GM12891 (cell line): ENCODE measurements around the gene MRGPRG.

Experiments
- DNase-seq: peaks from one replicate; pipeline ENCODE4 v3.0.0; 2011; ENCODE audit warnings: low spot score; ENCODE audit not compliant: insufficient read length
- FAIRE-seq: peaks from 2 replicates; lab custom pipeline; 2011; peaks lifted over from hg19 to GRCh38; lab: Jason Lieb, UNC
- PAX5 ChIP-seq: IDR thresholded peaks from 2 replicates; pipeline ENCODE4 v1.6.1; 2011; ENCODE audit warnings: low read length, moderate library complexity, mild to moderate bottlenecking; ENCODE audit not compliant: insufficient read depth, severe bottlenecking
- POLR2A ChIP-seq: IDR thresholded peaks from 2 replicates; pipeline ENCODE4 v1.6.1; 2011; ENCODE audit warnings: low read depth, low read length, control low read depth
- POLR2AphosphoS5 ChIP-seq: IDR thresholded peaks from 2 replicates; pipeline ENCODE4 v1.6.1; 2011; ENCODE audit warnings: low read depth, low read length, control low read depth
- POU2F2 ChIP-seq: IDR thresholded peaks from 2 replicates; pipeline ENCODE4 v1.6.1; 2011; ENCODE audit warnings: low read depth, mild to moderate bottlenecking, control low read depth, low read length, moderate library complexity
- SPI1 ChIP-seq: IDR thresholded peaks from 2 replicates; pipeline ENCODE4 v1.6.1; 2011; ENCODE audit warnings: low read depth, low read length, control low read depth
- TAF1 ChIP-seq: IDR thresholded peaks from 2 replicates; pipeline ENCODE4 v1.6.1; 2011; ENCODE audit warnings: low read depth, low read length, control low read depth

Gene MRGPRG

GRCh38 chr11:3225826-3226750 is 7.5 kb upstream of the MRGPRG start:
- FAIRE-seq (no peak), DNase-seq (no peak)
- TF ChIP-seq PAX5 (no peak), SPI1 (no peak), POLR2AphosphoS5 (no peak), POLR2A (no peak), POU2F2 (no peak), TAF1 (no peak)

- TF ChIP-seq SPI1 (no peak), POLR2AphosphoS5 (no peak), POLR2A (no peak), POU2F2 (no peak), PAX5 (no peak), TAF1 (no peak)
- FAIRE-seq (no peak), DNase-seq (no peak)
Measured at GRCh38 chr11:3225159-3225758, 6.6 kb upstream of the MRGPRG start.

- TF ChIP-seq POLR2A (no peak), POLR2AphosphoS5 (no peak)
- FAIRE-seq (no peak), DNase-seq (no peak)
Measured at GRCh38 chr11:3224401-3225057, 5.9 kb upstream of the MRGPRG start.

- TF ChIP-seq POLR2AphosphoS5 = no peak
- TF ChIP-seq POLR2A = no peak
- no peak for TF ChIP-seq POU2F2
- DNase-seq (no peak), FAIRE-seq (no peak)
Measured at GRCh38 chr11:3223932-3224381, 5.3 kb upstream of the MRGPRG start.

- DNase-seq (no peak), FAIRE-seq (no peak)
- no peak for TF ChIP-seq TAF1
Measured at GRCh38 chr11:3222941-3223915, 4.6 kb upstream of the MRGPRG start.

- FAIRE-seq (no peak), DNase-seq (no peak)
- TF ChIP-seq POLR2AphosphoS5 (no peak), PAX5 (no peak), POU2F2 (no peak), POLR2A (no peak)
Measured at GRCh38 chr11:3222003-3222855, 3.6 kb upstream of the MRGPRG start.

GRCh38 chr11:3221408-3222002 is 2.9 kb upstream of the MRGPRG start:
- DNase-seq (no peak), FAIRE-seq (no peak)
- TF ChIP-seq POLR2A (no peak), POLR2AphosphoS5 (no peak)

GRCh38 chr11:3220521-3221407 is 2.2 kb upstream of the MRGPRG start:
- DNase-seq = no peak
- TF ChIP-seq POLR2AphosphoS5 (no peak), TAF1 (no peak), SPI1 (no peak), POU2F2 (no peak), POLR2A (no peak), PAX5 (no peak)
- FAIRE-seq = no peak

- DNase-seq (no peak), FAIRE-seq (no peak)
- TF ChIP-seq PAX5 (no peak), POLR2AphosphoS5 (no peak), SPI1 (no peak), POLR2A (no peak)
Measured at GRCh38 chr11:3220101-3220500, 1.5 kb upstream of the MRGPRG start.
